Osteocyte (in vitro differentiated cells): ENCODE results near the gene HDHD3. TPM values are rescaled to one million over a fixed set of nuclear protein-coding genes. Genes with fewer than 3 reads are reported as not detected.
A peak's percentile ranks its signal among the peaks of the same experiment; 100 is the strongest.

Experiments used
- DNase-seq: peaks from one replicate; pipeline ENCODE4 v3.0.0; 2021; ENCODE audit warnings: mixed read lengths; ENCODE audit not compliant: unreplicated experiment; ENCODE audit errors: extremely low spot score
- H3K27ac Mint-ChIP-seq: one replicate; pipeline ENCODE4 v1.8.0; 2021; ENCODE audit warnings: mild to moderate bottlenecking, mixed read lengths; ENCODE audit not compliant: unreplicated experiment
- H3K27me3 Mint-ChIP-seq: one replicate; pipeline ENCODE4 v1.8.0; 2021; ENCODE audit warnings: mixed read lengths; ENCODE audit not compliant: unreplicated experiment
- H3K36me3 Mint-ChIP-seq: one replicate; pipeline ENCODE4 v1.8.0; 2021; ENCODE audit warnings: mixed read lengths; ENCODE audit not compliant: unreplicated experiment
- H3K4me1 Mint-ChIP-seq: one replicate; pipeline ENCODE4 v1.8.0; 2021; ENCODE audit warnings: mixed read lengths; ENCODE audit not compliant: unreplicated experiment
- H3K4me3 Mint-ChIP-seq: one replicate; pipeline ENCODE4 v1.8.0; 2021; ENCODE audit warnings: mild to moderate bottlenecking, moderate library complexity, mixed read lengths; ENCODE audit not compliant: unreplicated experiment
- H3K9me3 Mint-ChIP-seq: one replicate; pipeline ENCODE4 v1.8.0; 2021; ENCODE audit warnings: mixed read lengths; ENCODE audit not compliant: unreplicated experiment
- CTCF ChIP-seq: fragments of 200-600 bp; sonication (generic); IDR thresholded peaks from 2 replicates; pipeline ENCODE4 v1.5.0; 2021; ENCODE audit warnings: antibody characterized with exemption, mild to moderate bottlenecking, moderate library complexity
- long read RNA-seq: library from polyadenylated mRNA; unstranded; transcript quantifications from one replicate; pipeline ENCODE4 v2.0.0, GENCODE V29; 2021
- total RNA-seq: library from RNA; stranded (reverse); gene quantifications from 2 replicates; pipeline ENCODE4 v1.2.1, GENCODE V29; 2021

The HDHD3 gene
- total RNA-seq = 12.2 and 12.7 TPM in 2 replicates
- long read RNA-seq, transcript HDHD3-202 (3 exons, 1,497 nt) = major isoform, 14 of 19 reads
- long read RNA-seq, partial matches to known transcripts = 0 of 19 reads
- long read RNA-seq, other reads (novel, unspliced or antisense) = 0 of 19 reads

GRCh38 chr9:113376634-113377567 is at the start of gene HDHD3:
Gene HDHD3, minus strand, starts transcription at chr9:113376986. Its CDS starts 2,632 bp downstream, at chr9:113374354.
- TF ChIP-seq CTCF = no peak
- Mint-ChIP-seq H3K9me3 (no peaks in the 10 kb centered on the region), H3K36me3 (peaks cover 7% of the 10 kb centered on the region), H3K4me3 (peak within 1 kb of the TSS; percentile 79), H3K4me1 (peaks cover 6% of the 10 kb centered on the region), H3K27ac (no peak within 1 kb of the TSS), H3K27me3 (no peaks in the 10 kb centered on the region)
- DNase-seq = no peak

DNA sequence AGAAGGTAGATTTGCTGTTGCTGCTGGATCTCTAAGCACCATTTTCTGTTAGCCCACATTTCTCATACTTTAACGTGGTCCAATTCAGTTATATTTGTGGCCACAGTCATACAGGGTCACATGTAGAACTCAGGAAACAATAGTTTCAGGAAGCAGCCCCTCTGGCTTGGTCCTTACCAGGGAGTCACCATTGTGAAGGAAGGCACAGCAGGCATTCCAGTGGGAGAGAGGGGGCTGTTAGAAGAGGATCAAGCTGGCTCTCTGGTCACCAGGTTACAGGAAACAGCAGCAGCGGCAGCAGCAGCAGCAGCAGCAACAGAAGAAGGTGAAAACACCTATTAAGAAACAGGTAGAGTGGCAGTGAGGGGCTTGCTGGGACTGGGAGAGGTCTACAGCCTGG is 48.3 kb upstream of the HDHD3 start:
- TF ChIP-seq CTCF = no peak
- no peak for DNase-seq
- H3K27ac Mint-ChIP-seq = no peak overlapping the region

DNA sequence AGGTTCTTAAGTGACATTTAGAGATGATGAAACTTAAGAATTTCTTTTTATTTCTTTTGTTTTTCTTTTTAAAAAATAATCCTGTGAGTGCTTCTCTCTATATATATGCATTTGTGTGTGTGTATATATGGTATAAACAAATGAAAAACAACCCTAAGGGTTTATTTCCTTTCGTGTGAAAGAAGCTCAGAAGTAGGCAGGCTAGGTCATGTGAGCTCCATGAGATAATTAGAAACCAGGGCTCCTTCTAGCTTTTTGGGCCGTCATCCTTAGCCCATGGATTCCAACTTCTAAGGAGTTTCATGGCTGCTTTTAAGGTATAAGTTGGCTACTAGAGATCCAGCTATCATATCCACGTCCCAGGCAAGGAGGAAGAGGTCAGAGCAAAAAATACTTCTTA is 44.9 kb upstream of the HDHD3 start:
- H3K36me3 Mint-ChIP-seq = no peaks in the 10 kb centered on the region
- no peaks in the 10 kb centered on the region for H3K9me3 Mint-ChIP-seq
- H3K4me3 Mint-ChIP-seq = no peak overlapping the region
- H3K27me3 Mint-ChIP-seq = peaks cover 13% of the 10 kb centered on the region
- no peak overlapping the region for H3K27ac Mint-ChIP-seq
- peaks cover 11% of the 10 kb centered on the region for H3K4me1 Mint-ChIP-seq
- DNase-seq = no peak
- TF ChIP-seq CTCF = no peak

More for the DNA sequence above, 48.3 kb upstream of the HDHD3 start:
- Mint-ChIP-seq H3K4me3 (no peak overlapping the region), H3K27me3 (peaks cover 16% of the 10 kb centered on the region), H3K9me3 (no peaks in the 10 kb centered on the region), H3K36me3 (no peaks in the 10 kb centered on the region), H3K4me1 (peaks cover 11% of the 10 kb centered on the region)

GRCh38 chr9:113417370-113417769 is 40.6 kb upstream of the HDHD3 start:
- no peak for TF ChIP-seq CTCF
- no peak overlapping the region for H3K27ac Mint-ChIP-seq
- H3K4me3 Mint-ChIP-seq = no peak overlapping the region
- no peaks in the 10 kb centered on the region for H3K36me3 Mint-ChIP-seq
- H3K9me3 Mint-ChIP-seq = no peaks in the 10 kb centered on the region
- H3K27me3 Mint-ChIP-seq = no peaks in the 10 kb centered on the region
- H3K4me1 Mint-ChIP-seq = peaks cover 4% of the 10 kb centered on the region
- DNase-seq = no peak

- H3K9me3 Mint-ChIP-seq = no peaks in the 10 kb centered on the region
- H3K4me1 Mint-ChIP-seq = peaks cover 2% of the 10 kb centered on the region
- no peak for TF ChIP-seq CTCF
- H3K4me3 Mint-ChIP-seq = no peak overlapping the region
- no peaks in the 10 kb centered on the region for H3K27me3 Mint-ChIP-seq
- H3K36me3 Mint-ChIP-seq = no peaks in the 10 kb centered on the region
- no peak for DNase-seq
- no peak overlapping the region for H3K27ac Mint-ChIP-seq
Observed at GRCh38 chr9:113416149-113416721, 39.4 kb upstream of the HDHD3 start.
